HEK293 (cell line): ENCODE results near the gene MED13L.

Source experiments
- CTCF ChIA-PET: fragments of 350-600 bp; formaldehyde crosslinking; extraction: SDS; loops from one replicate; lab custom pipeline; 2021; ENCODE audit warnings: antibody characterized with exemption; lab: Yijun Ruan, JAX
- POLR2A ChIA-PET: fragments of 300-600 bp; formaldehyde crosslinking; extraction: SDS; loops from one replicate; lab custom pipeline; 2020; ENCODE audit warnings: antibody characterized with exemption, inconsistent platforms; lab: Yijun Ruan, JAX
- H3K27ac ChIP-seq: fragments of 200-500 bp; sonication (Bioruptor generic); 2 replicates; pipeline ENCODE4 v1.5.1; 2014; ENCODE audit warnings: low read depth, low read length, control low read depth, inconsistent platforms; ENCODE audit errors: extremely low read depth
- H3K36me3 ChIP-seq, 2 experiments: fragments of 200-500 bp in 1 of 2; sonication (Bioruptor generic) in 1 of 2; 1 replicate in 1 of 2; 2 replicates in 1 of 2; pipeline ENCODE4 v1.5.1; 2014 to 2017; ENCODE audit warnings: inconsistent platforms in 2 of 2, low read length in 2 of 2; ENCODE audit not compliant: control insufficient read depth in 2 of 2, insufficient read depth in 1 of 2
- H3K4me1 ChIP-seq: fragments of 200-500 bp; sonication (Bioruptor generic); 2 replicates; pipeline ENCODE4 v1.5.1; 2014; ENCODE audit warnings: mild to moderate bottlenecking, low read length, inconsistent platforms; ENCODE audit not compliant: control insufficient read depth, insufficient read depth
- H3K4me3 ChIP-seq: 2 replicates; pipeline ENCODE4 v1.5.1; 2011; ENCODE audit warnings: low read depth, mild to moderate bottlenecking, control low read depth, low read length, moderate library complexity
- H3K9me3 ChIP-seq: fragments of 200-500 bp; sonication (Bioruptor generic); 2 replicates; pipeline ENCODE4 v1.5.1; 2014; ENCODE audit warnings: low read depth, low read length, inconsistent platforms; ENCODE audit not compliant: control insufficient read depth, insufficient read depth
- FEZF1 ChIP-seq: fragments of 450-650 bp; formaldehyde crosslinking; IDR thresholded peaks from 2 replicates; pipeline ENCODE4 v1.5.1; 2016; ENCODE audit warnings: missing biosample characterization, missing genetic modification characterization
- KLF1 ChIP-seq: fragments of 450-650 bp; formaldehyde crosslinking; IDR thresholded peaks from 2 replicates; pipeline ENCODE4 v1.5.1; 2016; ENCODE audit warnings: missing biosample characterization, missing genetic modification characterization
- KLF8 ChIP-seq: fragments of 450-650 bp; formaldehyde crosslinking; IDR thresholded peaks from 2 replicates; pipeline ENCODE4 v1.5.1; 2016; ENCODE audit warnings: missing biosample characterization, missing genetic modification characterization
- MZF1 ChIP-seq: fragments of 450-650 bp; formaldehyde crosslinking; IDR thresholded peaks from 2 replicates; pipeline ENCODE4 v1.5.1; 2017; ENCODE audit warnings: missing biosample characterization, missing genetic modification characterization, borderline replicate concordance
- PBX3 ChIP-seq: sonication (generic); formaldehyde crosslinking; IDR thresholded peaks from 2 replicates; pipeline ENCODE4 v1.8.1; 2022; ENCODE audit warnings: mild to moderate bottlenecking, moderate library complexity, missing genetic modification reagents
- SETDB1 ChIP-seq: IDR thresholded peaks from one replicate; pipeline ENCODE4 v1.6.1; 2017; ENCODE audit warnings: mild to moderate bottlenecking, low read length, moderate library complexity, mixed read lengths; ENCODE audit not compliant: insufficient read length
- YY1 ChIP-seq: fragments of 450-650 bp; formaldehyde crosslinking; IDR thresholded peaks from 2 replicates; pipeline ENCODE4 v1.5.1; 2018; ENCODE audit warnings: missing biosample characterization, missing genetic modification characterization
- ZBTB1 ChIP-seq: fragments of 450-650 bp; formaldehyde crosslinking; IDR thresholded peaks from 2 replicates; pipeline ENCODE4 v1.5.1; 2016; ENCODE audit warnings: missing biosample characterization, missing genetic modification characterization
- ZNF114 ChIP-seq: fragments of 450-650 bp; formaldehyde crosslinking; IDR thresholded peaks from 2 replicates; pipeline ENCODE4 v1.5.0; 2017; ENCODE audit warnings: missing biosample characterization, missing genetic modification characterization
- ZNF148 ChIP-seq: fragments of 450-650 bp; formaldehyde crosslinking; IDR thresholded peaks from 2 replicates; pipeline ENCODE4 v1.5.0; 2017; ENCODE audit warnings: missing biosample characterization, missing genetic modification characterization, borderline replicate concordance
- ZNF18 ChIP-seq: fragments of 450-650 bp; formaldehyde crosslinking; IDR thresholded peaks from 2 replicates; pipeline ENCODE4 v1.5.1; 2016; ENCODE audit warnings: missing biosample characterization, missing genetic modification characterization
- ZNF223 ChIP-seq: fragments of 450-650 bp; formaldehyde crosslinking; IDR thresholded peaks from 2 replicates; pipeline ENCODE4 v1.5.1; 2016; ENCODE audit warnings: missing biosample characterization, missing genetic modification characterization
- ZNF350 ChIP-seq: fragments of 450-650 bp; formaldehyde crosslinking; IDR thresholded peaks from 2 replicates; pipeline ENCODE4 v1.5.0; 2017; ENCODE audit warnings: missing biosample characterization, mild to moderate bottlenecking, missing genetic modification characterization
- ZNF398 ChIP-seq: fragments of 450-650 bp; formaldehyde crosslinking; IDR thresholded peaks from 2 replicates; pipeline ENCODE4 v1.5.1; 2017; ENCODE audit warnings: missing biosample characterization, missing genetic modification characterization
- ZNF548 ChIP-seq: fragments of 450-650 bp; formaldehyde crosslinking; IDR thresholded peaks from 2 replicates; pipeline ENCODE4 v1.5.1; 2016; ENCODE audit warnings: missing biosample characterization, missing genetic modification characterization
- ZNF677 ChIP-seq: fragments of 450-650 bp; IDR thresholded peaks from 2 replicates; pipeline ENCODE4 v1.5.0; 2018; ENCODE audit warnings: missing biosample characterization, mild to moderate bottlenecking, missing genetic modification characterization, moderate library complexity
- ZNF692 ChIP-seq: fragments of 450-650 bp; formaldehyde crosslinking; IDR thresholded peaks from 2 replicates; pipeline ENCODE4 v1.5.1; 2016; ENCODE audit warnings: missing biosample characterization, missing genetic modification characterization
- ZNF704 ChIP-seq: fragments of 450-650 bp; formaldehyde crosslinking; IDR thresholded peaks from 2 replicates; pipeline ENCODE4 v1.5.1; 2016; ENCODE audit warnings: missing biosample characterization, missing genetic modification characterization
- ZNF768 ChIP-seq: fragments of 450-650 bp; formaldehyde crosslinking; IDR thresholded peaks from 2 replicates; pipeline ENCODE4 v1.5.1; 2018; ENCODE audit warnings: missing biosample characterization, mild to moderate bottlenecking, missing genetic modification characterization
- ZNF776 ChIP-seq: fragments of 450-650 bp; formaldehyde crosslinking; IDR thresholded peaks from 2 replicates; pipeline ENCODE4 v1.5.0; 2017; ENCODE audit warnings: missing biosample characterization, missing genetic modification characterization, borderline replicate concordance
- ZNF843 ChIP-seq: fragments of 450-650 bp; formaldehyde crosslinking; IDR thresholded peaks from 2 replicates; pipeline ENCODE4 v1.5.1; 2016; ENCODE audit warnings: missing biosample characterization, missing genetic modification characterization
- ZSCAN23 ChIP-seq: fragments of 450-650 bp; formaldehyde crosslinking; IDR thresholded peaks from 2 replicates; pipeline ENCODE4 v1.5.1; 2016; ENCODE audit warnings: missing biosample characterization, missing genetic modification characterization

MED13L gene

GRCh38 chr12:116325336-116325664 lies 47.8 kb upstream of the MED13L start:
- POLR2A ChIA-PET: no interaction called here
- no peaks in the 10 kb centered on the region for H3K9me3 ChIP-seq
- no peaks in the 10 kb centered on the region for H3K4me1 ChIP-seq
- TF ChIP-seq ZNF677 (tag by site-specific recombination): no peak
- TF ChIP-seq FEZF1: no peak
- TF ChIP-seq ZNF692: no peak
- no peak for TF ChIP-seq MZF1 (tag by site-specific recombination)
- TF ChIP-seq ZNF350 (tag by site-specific recombination): no peak
- no peak for TF ChIP-seq ZBTB1 (tag by site-specific recombination)
- no peak for TF ChIP-seq ZNF776 (tag by site-specific recombination)
- TF ChIP-seq PBX3 (CRISPR knock-in tag): no peak
- TF ChIP-seq ZNF548 (tag by site-specific recombination): no peak
- no peak for TF ChIP-seq ZNF704 (tag by site-specific recombination)
- TF ChIP-seq ZNF768 (tag by site-specific recombination): no peak
- CTCF ChIA-PET: no interaction called here
- no peak overlapping the region for H3K4me3 ChIP-seq
- no peaks in the 10 kb centered on the region for H3K36me3 ChIP-seq
- H3K27ac ChIP-seq: no peak overlapping the region

- H3K9me3 ChIP-seq: no peaks in the 10 kb centered on the region
- POLR2A ChIA-PET: no interaction called here
- no peak overlapping the region for H3K27ac ChIP-seq
- TF ChIP-seq ZNF398 (tag by site-specific recombination): no peak
- no peak for TF ChIP-seq KLF8 (tag by site-specific recombination)
- no peak for TF ChIP-seq ZNF148
- TF ChIP-seq ZSCAN23 (tag by site-specific recombination): no peak
- TF ChIP-seq FEZF1: no peak
- no peak for TF ChIP-seq KLF1 (tag by site-specific recombination)
- TF ChIP-seq SETDB1: no peak
- no peak for TF ChIP-seq ZNF843
- TF ChIP-seq ZNF18 (tag by site-specific recombination): no peak
- no peak for TF ChIP-seq ZNF223 (tag by site-specific recombination)
- TF ChIP-seq YY1 (tag by site-specific recombination): no peak
- no peak for TF ChIP-seq ZNF114 (tag by site-specific recombination)
- TF ChIP-seq, all 188 proteins: peak for 0
- CTCF ChIA-PET: no interaction called here
- H3K4me1 ChIP-seq: no peaks in the 10 kb centered on the region
- H3K36me3 ChIP-seq: no peaks in the 10 kb centered on the region
- no peak overlapping the region for H3K4me3 ChIP-seq
Measured at GRCh38 chr12:116324654-116325335, 47.3 kb upstream of the MED13L start.
